BJ (cell line): Measurements from ENCODE around the gene UBL3. TPM values are rescaled to one million over a fixed set of nuclear protein-coding genes. Genes with fewer than 3 reads are reported as not detected.

Experiments
- CTCF ChIA-PET: fragments of 350-600 bp; formaldehyde crosslinking; extraction: SDS; loops from one replicate; lab custom pipeline; 2021; ENCODE audit warnings: antibody characterized with exemption, inconsistent platforms; lab: Yijun Ruan, JAX
- POLR2A ChIA-PET: fragments of 300-600 bp; sonication (Branson Sonifier 250); formaldehyde crosslinking; extraction: SDS; loops from one replicate; lab custom pipeline; 2021; ENCODE audit warnings: antibody characterized with exemption; lab: Charles Lee
- DNase-seq: peaks from one replicate; pipeline ENCODE4 v3.0.0-alpha.2; 2011; ENCODE audit warnings: low read depth
- H3K27me3 ChIP-seq: 2 replicates; pipeline ENCODE4 v1.6.0; 2011; ENCODE audit warnings: low read length; ENCODE audit not compliant: control insufficient read depth, insufficient read depth
- H3K36me3 ChIP-seq: 2 replicates; pipeline ENCODE4 v1.5.1; 2011; ENCODE audit warnings: low read length; ENCODE audit not compliant: control insufficient read depth, insufficient read depth
- H3K4me3 ChIP-seq: 2 replicates; pipeline ENCODE4 v1.5.1; 2011; ENCODE audit warnings: low read depth, mild to moderate bottlenecking, control low read depth, low read length
- CTCF ChIP-seq: IDR thresholded peaks from 2 replicates; pipeline ENCODE4 v1.5.1; 2011; ENCODE audit warnings: low read depth, mild to moderate bottlenecking, control low read depth, inconsistent platforms, low read length, moderate library complexity; ENCODE audit not compliant: insufficient read depth
- polyA plus RNA-seq: library from polyadenylated mRNA; depleted of rRNA; stranded (reverse); fragments of >200 nt; gene quantifications from 2 replicates; pipeline ENCODE4 v1.2.3, GENCODE V29; 2011

Gene UBL3
- polyA plus RNA-seq, 1 experiment: 18.0 TPM

GRCh38 chr13:29858667-29859066, 8.2 kb upstream of the UBL3 start:
- TF ChIP-seq CTCF: no peak
- DNase-seq: no peak
- H3K27me3 ChIP-seq: no peaks in the 10 kb centered on the region
- ChIA-PET POLR2A (no interaction called here), CTCF (interaction anchor here (0.7 kb wide), 1 partner anchor 11 kb away, joined by 3 read pairs; no protein-coding TSS in a partner anchor)
- no peaks in the 10 kb centered on the region for H3K36me3 ChIP-seq
- no peak overlapping the region for H3K4me3 ChIP-seq

GRCh38 chr13:29858231-29858630, 7.8 kb upstream of the UBL3 start:
- POLR2A ChIA-PET: interaction anchor here (0.6 kb wide), 1 partner anchor 348 kb away, joined by 4 read pairs; no protein-coding TSS in a partner anchor
- no peak for TF ChIP-seq CTCF
- Histone ChIP-seq H3K4me3 (no peak overlapping the region), H3K27me3 (no peaks in the 10 kb centered on the region), H3K36me3 (no peaks in the 10 kb centered on the region)
- CTCF ChIA-PET: interaction anchor here (0.6 kb wide), 1 partner anchor 1896 kb away, joined by 3 read pairs; no protein-coding TSS in a partner anchor
- DNase-seq: no peak

DNA sequence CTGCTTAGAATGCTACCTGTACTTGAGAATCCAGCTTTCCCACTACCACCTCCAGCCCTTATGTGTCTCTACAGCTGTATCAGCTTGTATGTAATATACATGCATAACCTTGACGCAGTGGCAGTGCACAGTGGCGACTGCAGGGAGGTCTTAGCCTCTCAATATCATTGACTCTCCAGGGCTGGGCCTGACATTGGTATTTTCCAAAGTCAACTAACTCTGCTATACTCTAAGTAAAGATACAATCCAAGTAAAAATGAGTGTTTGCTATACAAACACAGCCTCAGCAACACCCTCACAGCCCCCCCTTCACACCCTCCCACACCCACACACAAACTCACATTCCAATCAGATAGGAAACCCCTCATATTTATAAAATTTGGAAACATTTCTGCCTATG, 6.7 kb upstream of the UBL3 start:
- no peak for DNase-seq
- TF ChIP-seq CTCF: no peak
- POLR2A ChIA-PET: no interaction called here
- H3K27me3 ChIP-seq: no peaks in the 10 kb centered on the region
- CTCF ChIA-PET: interaction anchor here (2.9 kb wide), 1 partner anchor 255 kb away, joined by 8 read pairs; no protein-coding TSS in a partner anchor
- no peaks in the 10 kb centered on the region for H3K36me3 ChIP-seq
- no peak overlapping the region for H3K4me3 ChIP-seq

GRCh38 chr13:29856426-29856825, 6.0 kb upstream of the UBL3 start:
- no peak for TF ChIP-seq CTCF
- Histone ChIP-seq H3K4me3 (no peak overlapping the region), H3K27me3 (no peaks in the 10 kb centered on the region), H3K36me3 (no peaks in the 10 kb centered on the region)
- POLR2A ChIA-PET: no interaction called here
- CTCF ChIA-PET: interaction anchor here (2.9 kb wide), 1 partner anchor 256 kb away, joined by 8 read pairs; no protein-coding TSS in a partner anchor
- no peak for DNase-seq

DNA sequence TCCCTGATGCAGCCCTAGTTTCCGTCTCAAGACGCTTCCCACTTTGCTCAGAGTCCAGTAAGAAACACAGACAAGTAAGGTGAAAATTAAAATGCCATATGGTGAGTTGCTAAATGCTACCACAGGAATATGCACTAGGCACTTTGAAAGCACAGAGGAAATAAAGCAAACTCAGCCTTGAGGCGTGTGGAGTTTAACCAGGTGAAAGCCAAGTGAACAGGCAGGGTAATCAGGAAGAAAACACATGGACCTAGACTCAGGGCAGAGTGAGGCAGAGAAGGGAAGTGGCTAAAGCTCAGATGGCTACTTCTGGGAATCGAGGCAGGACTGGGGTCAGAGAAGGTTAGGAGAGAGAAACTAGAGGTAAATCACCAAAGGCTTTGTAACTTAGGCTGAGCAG, 5.4 kb upstream of the UBL3 start:
- DNase-seq: no peak
- Histone ChIP-seq H3K36me3 (no peaks in the 10 kb centered on the region), H3K4me3 (no peak overlapping the region), H3K27me3 (no peaks in the 10 kb centered on the region)
- ChIA-PET POLR2A (no interaction called here), CTCF (interaction anchor here (0.7 to 2.9 kb wide), 2 partner anchors 85 to 257 kb away, joined by 3 to 8 read pairs; no protein-coding TSS in a partner anchor)
- no peak for TF ChIP-seq CTCF
